Activated naive CD4-positive, alpha-beta T cell treated with Interleukin-2 at 50 U/mL for 16 hours (primary cell): Measurements from ENCODE around the gene GAB2.
"Not testable (repeated sequence)": the region's sequence is repeated elsewhere in the genome, so short reads cannot be mapped to it uniquely, and the experiment has no call there.

Experiments used
- DNase-seq: peaks from one replicate; pipeline ENCODE4 v3.0.0-alpha.2; 2020

GAB2 gene

DNA sequence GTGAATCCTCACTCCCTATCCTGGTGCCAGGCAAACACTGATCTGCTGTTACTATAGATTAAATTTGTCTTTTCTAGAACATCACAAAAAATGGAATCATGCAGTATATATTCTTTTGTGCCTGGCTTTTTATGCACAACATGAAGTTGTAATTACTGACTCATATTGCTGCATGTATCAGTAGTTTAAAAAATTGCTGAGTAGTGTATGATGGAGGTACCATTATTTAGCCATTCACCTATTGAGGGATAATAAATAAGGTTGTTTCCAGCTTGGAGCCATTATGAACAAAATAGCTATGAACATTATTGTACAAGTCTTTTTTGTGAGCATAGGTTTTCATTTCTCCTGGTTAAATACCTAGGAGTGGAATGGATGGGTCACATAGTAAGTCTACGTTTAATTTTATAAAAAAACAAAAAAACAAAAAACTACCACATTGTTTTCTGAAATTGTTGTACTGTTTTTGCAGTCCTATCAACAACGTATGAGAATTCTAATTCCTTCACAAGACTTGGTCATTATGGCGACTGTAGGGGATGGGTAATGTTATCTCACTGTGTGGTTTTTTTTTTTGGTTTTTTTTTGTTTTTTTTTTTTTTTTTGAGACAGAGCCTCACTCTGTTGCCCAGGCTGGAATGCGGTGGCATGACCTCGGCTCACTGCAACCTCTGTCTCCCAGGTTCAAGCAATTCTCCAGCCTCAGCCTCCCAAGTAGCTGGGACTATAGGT lies 117.3 kb downstream of the GAB2 start:
- DNase-seq = no peak

DNA sequence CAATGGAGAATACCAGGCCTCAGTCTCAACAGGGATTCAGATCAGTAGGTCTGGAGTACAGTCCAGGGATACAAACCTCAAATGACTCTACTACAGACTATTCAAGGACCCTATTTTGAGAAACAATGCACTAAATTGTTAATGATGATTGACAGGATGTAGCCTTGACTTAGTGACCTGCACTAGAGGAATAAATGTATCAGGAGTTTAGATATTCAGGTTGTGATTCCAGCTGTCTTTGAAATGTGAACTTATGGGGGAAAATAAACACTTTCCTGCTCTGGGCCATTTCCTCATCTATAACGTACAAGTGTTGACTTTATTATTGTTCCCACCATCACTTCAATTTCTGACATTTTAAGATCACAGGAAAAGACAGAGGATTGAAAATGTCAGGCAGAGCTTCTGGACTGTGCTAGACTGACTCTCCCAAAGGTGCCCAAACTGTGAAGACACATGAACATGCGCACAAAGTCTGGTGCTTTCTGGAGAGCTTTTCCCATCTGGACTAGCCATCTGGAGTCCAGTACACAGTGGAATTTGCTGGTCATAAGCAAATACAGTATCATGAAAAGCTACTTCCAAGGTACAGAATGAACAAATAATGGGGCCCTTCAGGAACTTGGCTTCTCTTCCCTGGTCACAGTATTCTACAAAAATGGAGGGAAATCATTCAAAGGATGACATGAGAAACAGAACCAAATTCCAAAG lies 118.5 kb downstream of the GAB2 start:
- no peak for DNase-seq

DNA sequence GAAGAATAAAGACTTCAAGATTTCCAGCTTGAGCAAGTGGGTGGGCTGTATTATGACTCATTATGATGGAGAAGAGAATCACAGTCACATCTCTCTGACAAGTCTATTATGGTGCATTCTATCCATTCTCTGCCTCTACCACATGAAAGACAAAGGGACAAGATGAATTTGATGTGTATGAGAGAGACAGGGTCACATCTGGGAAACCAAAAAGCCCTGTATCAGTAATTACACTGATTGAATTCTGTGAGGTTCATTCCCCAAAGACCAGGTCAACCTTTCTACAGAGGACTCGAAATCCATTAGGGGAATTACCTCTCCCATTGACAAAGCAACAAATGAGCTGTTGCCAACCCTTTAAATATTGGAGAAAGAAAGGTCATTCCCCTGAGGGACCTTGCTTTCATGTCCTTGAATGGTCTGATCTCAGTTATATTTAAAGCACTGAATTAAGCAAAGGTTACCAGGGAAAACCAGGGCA lies 119.3 kb downstream of the GAB2 start:
- no peak for DNase-seq

DNA sequence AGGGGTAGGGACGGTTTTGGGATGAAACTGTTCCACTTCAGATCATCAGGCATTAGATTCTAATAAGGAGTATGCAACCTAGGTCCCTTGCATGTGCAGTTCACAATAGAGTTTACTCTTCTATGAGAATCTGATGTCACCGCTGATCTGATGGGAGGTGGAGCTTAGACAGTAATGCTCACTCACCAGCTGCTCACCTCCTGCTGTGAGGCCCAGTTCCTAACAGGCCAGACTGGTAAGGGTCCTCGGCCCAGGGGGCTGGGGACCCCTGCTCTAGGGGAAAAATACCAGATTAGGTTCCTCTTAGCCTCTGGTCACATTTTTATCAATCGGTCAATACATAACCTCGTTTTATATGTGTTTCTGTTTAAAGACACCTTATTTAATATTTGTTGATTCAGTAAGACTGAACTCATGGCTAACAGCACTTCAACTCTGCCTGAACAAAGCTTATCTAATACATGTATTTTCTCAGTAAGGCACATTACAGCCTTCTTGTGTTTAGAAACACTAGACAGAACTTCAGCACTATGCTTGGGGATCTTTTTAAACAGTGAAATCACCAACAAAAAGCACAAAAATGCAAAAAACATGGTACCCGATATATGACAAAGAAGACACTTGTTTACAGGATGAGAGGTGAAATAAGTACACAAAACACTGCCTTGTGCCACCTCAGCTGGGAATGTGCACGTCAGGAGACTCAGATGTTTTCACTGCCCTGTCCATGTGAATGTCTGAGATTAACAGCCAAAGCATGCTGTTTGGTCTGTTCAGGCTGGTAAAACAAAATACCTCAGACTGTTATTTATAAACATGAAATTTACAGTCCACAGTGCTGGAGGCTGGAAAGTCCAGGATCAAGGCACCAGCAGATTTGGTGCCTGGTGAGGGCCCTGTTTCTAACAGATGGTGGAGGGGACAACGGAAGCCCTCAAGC lies 121.4 kb downstream of the GAB2 start:
- no peak for DNase-seq

DNA sequence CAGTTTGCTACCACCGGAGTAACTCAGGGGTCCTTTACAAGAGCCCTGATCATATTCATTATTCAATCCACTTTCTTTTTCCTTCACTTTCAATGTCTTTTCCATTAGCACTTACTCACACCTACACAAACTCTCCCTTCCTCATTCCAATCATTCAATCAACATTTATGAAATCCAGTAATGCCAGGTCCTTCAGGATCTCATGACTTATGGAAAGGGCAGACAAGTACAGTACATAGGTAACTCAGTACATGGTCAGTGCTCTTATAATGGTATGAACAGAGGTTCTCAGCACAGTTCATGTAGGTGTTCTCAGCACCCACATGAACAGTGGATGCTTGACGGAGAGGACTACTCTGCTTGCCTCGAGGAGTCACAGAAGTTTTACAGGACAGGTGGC lies 122.3 kb downstream of the GAB2 start:
- DNase-seq = no peak

DNA sequence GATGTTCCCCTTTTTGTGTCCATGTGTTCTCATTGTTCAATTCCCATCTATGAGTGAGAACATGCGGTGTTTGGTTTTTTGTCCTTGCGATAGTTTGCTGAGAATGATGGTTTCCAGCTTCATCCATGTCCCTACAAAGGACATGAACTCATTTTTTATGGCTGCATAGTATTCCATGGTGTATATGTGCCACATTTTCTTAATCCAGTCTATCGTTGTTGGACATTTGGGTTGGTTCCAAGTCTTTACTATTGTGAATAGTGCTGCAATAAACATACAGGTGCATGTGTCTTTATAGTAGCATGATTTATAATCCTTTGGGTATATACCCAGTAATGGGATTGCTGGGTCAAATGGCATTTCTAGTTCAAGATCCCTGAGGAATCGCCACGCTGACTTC lies 123.5 kb downstream of the GAB2 start:
- not testable (repeated sequence) for DNase-seq

DNA sequence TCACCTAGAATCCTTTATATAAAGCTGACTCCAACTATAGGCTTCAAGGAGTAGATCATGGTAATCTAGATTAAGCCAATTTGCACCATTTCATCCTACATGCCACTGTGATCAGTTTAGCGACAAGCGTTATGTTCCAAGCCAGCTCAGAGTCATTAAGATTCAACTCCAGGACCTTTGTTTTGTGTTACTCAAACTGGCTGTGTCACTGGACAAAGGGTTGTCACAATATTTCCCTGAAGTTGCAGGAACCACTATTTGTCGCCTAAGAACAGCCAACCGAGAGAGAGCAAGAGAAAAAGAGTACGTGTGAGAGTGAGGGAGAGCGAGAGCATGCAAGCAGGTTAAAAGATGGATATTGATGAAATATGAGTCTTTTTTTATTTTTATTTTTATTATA lies 124.1 kb downstream of the GAB2 start:
- no peak for DNase-seq

DNA sequence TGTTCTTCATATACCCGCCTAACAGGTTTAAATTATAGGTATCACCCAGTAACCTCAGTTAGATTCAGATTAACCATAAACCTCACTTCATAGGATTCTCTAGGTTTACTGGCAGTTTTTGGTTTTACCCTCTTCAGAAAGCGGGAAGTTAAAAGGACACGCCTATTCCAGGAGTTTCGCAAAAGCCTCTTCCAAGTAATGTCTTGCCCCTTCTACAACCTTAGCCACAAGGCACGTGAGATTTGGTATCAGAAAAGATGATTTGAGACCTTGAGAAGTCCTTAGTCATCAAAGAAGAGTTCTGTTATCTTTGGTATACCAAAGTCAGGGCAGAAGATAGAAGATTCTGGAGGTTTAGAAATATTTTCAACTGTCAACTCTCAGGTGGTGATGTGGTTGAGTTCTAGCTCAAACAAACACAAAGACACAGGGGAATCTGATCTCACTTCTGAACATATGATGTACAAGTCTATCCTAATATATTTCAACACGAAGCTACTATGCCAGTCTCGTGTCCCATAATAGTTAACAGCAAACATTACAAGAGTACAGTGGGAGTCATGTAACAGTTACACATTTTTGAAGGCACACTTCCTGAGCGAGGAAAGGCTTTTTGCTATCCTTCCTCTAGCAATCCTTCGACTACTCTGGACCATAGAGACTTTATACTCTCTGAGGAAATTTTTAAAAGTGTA lies 125.4 kb downstream of the GAB2 start:
- peak; percentile 8 for DNase-seq

DNA sequence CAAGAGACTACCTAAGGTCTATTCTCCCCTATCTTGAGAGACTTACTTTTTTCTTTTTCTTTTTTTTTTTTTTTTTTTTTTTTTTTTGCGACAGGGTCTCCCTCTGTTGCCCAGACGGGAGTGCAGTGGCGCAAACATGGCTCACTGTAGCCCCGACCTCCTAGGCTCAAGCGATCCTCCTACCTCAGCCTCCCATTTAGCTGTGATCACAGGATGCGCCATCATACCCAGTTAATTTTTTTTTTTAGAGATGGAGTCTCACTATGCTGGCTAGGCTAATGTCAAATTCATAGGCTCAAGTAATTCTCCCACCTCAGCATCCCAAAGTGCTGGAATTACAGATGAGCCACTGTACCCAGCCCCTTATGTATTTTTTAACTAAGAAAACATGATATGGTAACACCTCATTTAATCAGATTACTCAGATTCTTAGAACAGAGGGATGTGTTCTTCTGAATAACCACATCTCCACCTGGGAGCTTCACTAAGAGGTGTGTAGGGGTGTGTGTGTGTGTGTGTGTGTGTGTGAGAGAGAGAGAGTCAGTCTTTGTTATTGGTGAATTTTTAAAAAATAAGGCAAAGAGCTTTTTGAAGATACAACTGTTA lies 126.0 kb downstream of the GAB2 start:
- DNase-seq = no peak

DNA sequence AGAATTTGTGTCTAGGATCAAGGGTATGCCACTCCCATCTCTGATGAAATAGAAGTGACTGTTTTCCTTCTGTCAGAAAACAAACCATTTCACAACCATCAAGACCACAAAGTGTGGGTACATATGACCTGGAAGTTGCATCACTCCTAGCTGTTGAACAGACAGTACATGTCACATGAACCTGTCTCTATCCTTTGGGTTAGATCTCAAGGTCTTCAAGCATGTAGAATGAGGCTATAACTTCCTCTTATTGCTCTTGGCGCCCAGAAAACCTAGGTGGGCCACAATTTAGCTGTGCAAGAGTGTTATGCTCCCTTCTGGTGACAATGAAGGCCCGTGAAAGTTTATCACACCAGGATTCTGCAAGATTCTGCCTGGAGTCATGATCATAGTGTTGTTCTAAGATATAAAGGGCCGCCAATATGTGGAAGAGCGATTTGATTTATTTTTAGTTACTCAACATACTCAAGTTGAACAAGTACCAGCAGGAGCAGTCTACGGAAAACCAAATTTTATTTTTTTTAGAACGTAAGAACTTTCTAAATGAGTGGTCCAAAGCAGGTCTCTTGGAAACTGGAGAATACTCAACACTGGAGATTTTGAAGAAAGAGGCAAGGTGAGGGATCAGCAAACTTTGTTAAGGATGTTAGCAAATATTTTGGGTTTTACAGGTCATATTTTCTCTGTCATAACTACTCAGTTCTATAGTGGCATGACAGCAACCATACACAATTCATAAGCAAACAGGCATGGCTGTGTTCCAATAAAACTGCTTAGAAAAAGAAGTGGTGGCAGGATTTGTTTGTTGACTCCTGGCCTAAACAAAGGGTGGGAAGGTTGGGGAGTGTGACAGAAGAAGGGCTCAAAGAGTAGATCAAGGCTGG lies 127.1 kb downstream of the GAB2 start:
- no peak for DNase-seq

DNA sequence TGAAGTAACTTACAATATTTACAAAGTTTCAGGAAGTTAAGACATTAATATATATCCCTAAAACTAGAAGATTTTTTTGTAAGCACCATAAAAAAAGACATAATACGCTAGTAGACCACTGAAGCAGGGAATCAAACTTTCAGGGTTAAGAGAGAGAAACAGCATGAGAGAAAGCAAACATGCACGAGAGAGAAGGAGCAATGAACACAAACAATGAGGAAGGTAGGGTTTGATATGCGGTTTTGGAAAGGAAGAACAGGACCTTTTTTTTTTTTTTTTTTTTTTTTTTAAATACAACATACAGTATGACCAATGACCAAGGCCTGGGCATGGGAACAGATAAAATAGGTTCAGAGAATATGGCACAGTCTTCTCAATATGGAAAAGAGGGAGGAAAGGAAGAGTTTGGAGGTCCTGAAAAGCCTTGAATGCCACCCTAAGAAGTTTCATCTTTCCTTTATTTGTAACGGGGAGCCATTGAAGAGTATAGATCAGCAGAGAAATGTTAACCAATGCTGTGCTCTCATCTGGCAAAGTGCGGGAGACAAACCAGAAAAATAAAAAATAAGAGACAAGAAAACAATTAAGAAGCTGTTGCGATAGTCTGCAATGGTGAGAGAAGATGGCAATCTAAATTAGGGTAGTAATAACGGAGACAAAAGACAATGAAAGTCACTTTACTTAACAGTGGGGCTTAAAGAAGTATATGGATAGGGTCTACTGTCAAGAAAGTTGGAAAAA lies 127.9 kb downstream of the GAB2 start:
- no peak for DNase-seq

DNA sequence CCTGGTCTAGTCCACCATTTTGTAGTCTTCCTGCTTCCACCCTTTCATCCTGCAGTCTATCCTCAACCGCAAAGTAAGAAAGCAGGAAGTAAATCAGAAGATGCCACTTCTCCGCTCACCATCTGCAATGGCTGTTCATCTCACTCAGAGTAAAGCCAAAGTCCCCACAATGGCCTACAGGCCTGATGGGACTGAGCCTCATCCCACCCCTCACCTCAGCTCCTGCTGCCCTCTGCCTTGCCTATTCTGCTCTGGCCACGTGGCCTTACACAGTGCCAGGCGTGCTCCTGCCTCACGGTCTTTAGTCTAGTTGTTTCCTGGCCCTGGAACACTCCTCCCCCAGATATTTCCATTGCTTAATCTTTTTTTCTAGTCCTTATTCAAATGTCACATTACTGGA lies 133.4 kb downstream of the GAB2 start:
- DNase-seq = no peak

DNA sequence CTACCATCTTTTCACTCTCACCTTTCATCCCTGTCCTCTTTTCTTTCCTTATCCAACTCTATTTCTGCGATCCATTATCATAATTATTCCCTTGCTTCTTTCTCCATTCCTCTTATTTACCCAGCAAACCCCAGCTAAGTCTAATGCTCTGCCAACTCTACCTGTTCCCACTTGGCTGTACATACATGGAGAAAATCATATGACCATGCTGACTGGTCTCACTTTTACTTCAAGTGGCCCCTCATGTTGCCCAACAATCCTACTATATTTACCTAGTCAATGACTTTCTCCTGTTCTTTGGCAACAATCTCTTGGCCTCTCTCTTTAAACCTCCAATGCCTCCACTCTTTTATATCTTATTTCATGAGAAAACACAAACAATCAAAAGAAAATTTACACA lies 134.8 kb downstream of the GAB2 start:
- DNase-seq = no peak

DNA sequence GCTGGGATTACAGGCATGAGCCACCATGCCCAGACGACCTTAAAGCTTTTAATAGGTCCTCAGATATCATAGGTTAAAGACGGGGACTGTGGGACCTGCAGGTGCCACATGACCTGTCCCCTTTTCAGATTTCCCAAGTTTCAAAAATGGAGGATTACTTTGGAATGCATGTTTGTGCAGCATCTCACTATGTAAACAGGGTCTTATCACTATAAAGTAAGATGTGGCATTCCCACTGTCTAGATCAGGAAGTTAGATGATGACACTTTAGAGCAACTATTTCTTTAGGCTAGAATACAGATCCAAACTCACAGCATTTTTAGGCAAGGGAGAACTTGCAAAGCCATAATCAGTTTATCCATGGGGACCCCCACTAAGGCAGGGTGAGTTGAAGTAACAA lies 136.1 kb downstream of the GAB2 start:
- no peak for DNase-seq

DNA sequence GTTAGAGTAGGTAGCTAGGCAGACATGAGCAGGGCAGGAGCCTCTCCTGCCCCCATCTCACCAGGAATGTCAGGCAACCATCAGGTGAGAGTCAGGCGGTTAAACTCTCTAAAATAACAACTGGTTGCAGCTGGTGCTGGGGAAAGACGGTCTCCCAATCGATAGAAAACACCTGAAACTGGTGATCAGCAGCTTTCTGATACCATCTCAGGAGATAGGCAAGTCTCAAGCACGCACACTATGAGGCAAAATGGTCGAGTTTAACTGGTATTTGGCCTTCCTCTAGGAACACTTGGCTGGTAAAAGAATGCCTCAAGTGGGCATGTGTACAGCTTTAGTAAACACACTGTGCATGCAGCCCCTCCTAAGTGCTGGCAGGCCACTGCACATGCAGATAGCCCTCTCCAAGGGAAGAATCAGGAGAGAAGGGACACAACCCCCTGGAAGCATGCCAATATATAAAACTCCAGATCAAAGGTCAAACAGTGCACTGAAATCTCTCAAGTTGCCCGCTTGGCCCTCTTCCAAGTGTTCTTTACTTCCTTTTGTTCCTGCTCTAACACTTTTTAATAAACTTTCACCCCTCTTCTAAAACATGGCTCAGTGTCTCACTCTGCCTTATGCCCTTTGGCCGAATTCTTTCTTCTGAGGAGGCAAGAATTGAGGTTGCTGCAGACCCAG lies 140.2 kb downstream of the GAB2 start:
- DNase-seq = no peak

DNA sequence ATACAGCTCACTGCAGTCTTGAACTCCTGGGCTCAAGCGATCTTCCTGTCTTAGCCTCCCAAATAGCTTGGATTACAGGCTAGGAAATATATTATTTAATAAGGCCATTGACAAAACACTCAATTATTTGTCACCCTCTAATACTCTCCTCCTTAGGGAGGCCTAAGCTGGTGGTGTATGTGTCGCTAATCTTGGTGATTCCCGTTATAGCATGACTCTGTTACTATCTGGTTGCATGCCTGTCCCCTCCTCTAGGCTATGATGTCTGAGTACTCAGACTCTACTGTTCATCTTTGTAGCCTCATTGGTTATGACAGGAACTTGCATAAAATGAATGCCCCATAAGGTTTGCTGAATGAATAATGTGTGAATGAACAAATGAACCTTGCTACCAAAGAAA lies 141.3 kb downstream of the GAB2 start:
- no peak for DNase-seq

DNA sequence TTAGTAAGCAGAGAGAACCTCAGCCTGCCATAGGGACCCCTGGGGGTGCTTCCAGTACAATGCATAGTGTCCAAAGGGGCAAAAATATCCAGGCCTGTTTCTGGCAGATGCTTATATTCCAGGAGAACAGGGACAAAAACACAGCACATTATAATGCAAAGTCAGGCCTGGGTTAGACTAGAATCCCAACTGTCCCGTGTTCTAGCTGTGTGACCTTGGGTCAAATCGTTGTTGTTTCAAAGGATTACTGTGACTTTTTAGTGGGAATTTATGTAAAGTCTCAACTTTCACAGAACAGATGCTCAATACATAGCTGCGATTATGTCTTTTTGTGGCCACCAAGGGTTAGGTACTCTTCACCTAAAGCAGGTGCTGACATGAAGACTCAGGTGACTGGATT lies 142.9 kb downstream of the GAB2 start:
- no peak for DNase-seq

DNA sequence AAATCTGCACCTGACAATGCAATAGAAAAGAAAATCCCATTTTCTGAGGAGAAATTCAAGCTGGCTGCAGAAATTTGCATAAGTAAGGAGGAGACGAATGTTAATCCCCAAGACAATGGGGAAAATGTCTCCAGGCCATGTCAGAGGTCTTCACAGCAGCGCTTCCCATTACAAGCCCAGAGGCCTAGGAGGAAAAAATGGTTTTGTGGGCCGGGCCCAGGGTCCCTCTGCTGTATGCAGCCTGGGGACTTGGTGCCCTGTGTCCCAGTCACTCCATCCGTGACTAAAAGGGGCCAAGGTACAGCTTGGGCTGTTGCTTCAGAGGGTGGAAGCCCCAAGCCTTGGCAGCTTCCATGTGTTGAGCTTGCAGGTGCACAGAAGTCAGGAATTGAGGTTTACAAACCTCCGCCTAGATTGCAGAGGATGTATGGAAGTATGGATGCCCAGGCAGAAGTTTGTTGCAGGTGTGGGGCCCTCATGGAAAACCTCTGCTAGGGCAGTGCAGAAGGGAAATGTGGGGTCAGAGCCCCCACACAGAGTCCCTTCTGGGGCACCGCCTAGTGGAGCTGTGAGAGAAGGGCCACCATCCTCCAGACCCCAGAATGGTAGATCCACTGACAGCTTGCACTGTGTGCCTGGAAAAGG lies 144.9 kb downstream of the GAB2 start:
- DNase-seq = not testable (repeated sequence)

DNA sequence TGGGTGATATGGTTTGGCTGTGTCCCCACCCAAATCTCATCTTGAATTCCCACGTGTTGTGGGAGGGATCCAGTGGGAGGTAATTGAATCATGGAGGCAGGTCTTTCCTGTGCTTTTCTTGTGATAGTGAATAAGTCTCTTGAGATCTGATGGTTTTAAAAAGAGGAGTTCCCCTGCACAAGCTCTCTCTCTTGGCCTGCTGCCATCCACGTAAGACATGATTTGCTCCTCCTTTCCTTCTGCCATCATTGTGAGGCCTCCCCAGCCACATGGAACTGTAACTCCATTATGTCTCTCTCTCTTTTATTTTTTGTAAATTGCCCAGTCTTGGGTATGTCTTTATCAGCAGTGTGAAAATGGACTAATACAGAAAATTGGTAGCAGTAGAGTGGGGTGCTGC lies 145.8 kb downstream of the GAB2 start:
- DNase-seq = not testable (repeated sequence)
